Karpas-422 (cell line): ENCODE measurements around the gene CHST1. TPM values are rescaled to one million over a fixed set of nuclear protein-coding genes. Genes with fewer than 3 reads are reported as not detected.

Experiments used
- DNase-seq: peaks from one replicate; pipeline ENCODE4 v3.0.0-alpha.2; 2015
- H2AFZ ChIP-seq: fragments of 200-600 bp; sonication (generic); 2 replicates; pipeline ENCODE4 v1.6.1; 2014; ENCODE audit warnings: antibody characterized with exemption, low read length, mixed read lengths
- H3K27ac ChIP-seq: fragments of 200-600 bp; sonication (generic); 2 replicates; pipeline ENCODE4 v1.5.1; 2014; ENCODE audit warnings: mild to moderate bottlenecking, low read length, moderate library complexity
- H3K27me3 ChIP-seq: fragments of 200-600 bp; sonication (generic); 2 replicates; pipeline ENCODE4 v1.6.1; 2014; ENCODE audit warnings: low read length, mixed read lengths
- H3K36me3 ChIP-seq: fragments of 200-600 bp; sonication (generic); 2 replicates; pipeline ENCODE4 v1.6.1; 2014; ENCODE audit warnings: low read length, mixed read lengths; ENCODE audit not compliant: insufficient read depth
- H3K4me1 ChIP-seq: fragments of 200-600 bp; sonication (generic); 2 replicates; pipeline ENCODE4 v1.6.1; 2014; ENCODE audit warnings: mild to moderate bottlenecking, low read length, mixed read lengths
- H3K4me2 ChIP-seq: fragments of 200-600 bp; sonication (generic); 2 replicates; pipeline ENCODE4 v1.6.1; 2014; ENCODE audit warnings: low read length, low read depth, mild to moderate bottlenecking; ENCODE audit not compliant: poor library complexity, severe bottlenecking
- H3K4me3 ChIP-seq: fragments of 200-600 bp; sonication (generic); 2 replicates; pipeline ENCODE4 v1.5.1; 2014; ENCODE audit warnings: mild to moderate bottlenecking, antibody characterized with exemption, low read length, mixed read lengths
- H3K79me2 ChIP-seq: fragments of 200-600 bp; sonication (generic); 2 replicates; pipeline ENCODE4 v1.6.1; 2014; ENCODE audit warnings: mild to moderate bottlenecking, low read length, mixed read lengths
- H3K9ac ChIP-seq: fragments of 200-600 bp; sonication (generic); 2 replicates; pipeline ENCODE4 v1.6.0; 2014; ENCODE audit warnings: low read length
- H3K9me2 ChIP-seq: fragments of 200-600 bp; sonication (generic), shearing (Covaris generic); replicated peaks from 2 replicates; pipeline ENCODE4 v1.6.0; 2014; ENCODE audit warnings: mild to moderate bottlenecking, low read length, moderate library complexity; ENCODE audit not compliant: insufficient read depth
- H3K9me3 ChIP-seq: fragments of 300-700, 200-600 bp; sonication (generic); 2 replicates; pipeline ENCODE4 v1.6.1; 2014; ENCODE audit warnings: low read length, mixed read lengths
- H4K20me1 ChIP-seq: fragments of 200-600 bp; sonication (generic); 2 replicates; pipeline ENCODE4 v1.6.1; 2014; ENCODE audit warnings: mild to moderate bottlenecking, antibody characterized with exemption, low read length, low read depth; ENCODE audit not compliant: insufficient read depth
- small RNA-seq: library from RNA; depleted of rRNA; stranded (forward); fragments of <200 nt; gene quantifications from one replicate; pipeline ENCODE3, GENCODE V24; 2014
- total RNA-seq: library from RNA; depleted of rRNA; stranded (reverse); fragments of >200 nt; shearing (Covaris generic); gene quantifications from 2 replicates; pipeline ENCODE4 v1.2.3, GENCODE V29; 2014; ENCODE audit warnings: low replicate concordance; rRNA removed

Gene CHST1
- total RNA-seq, 1 experiment from 2014 or later: not detected

DNA sequence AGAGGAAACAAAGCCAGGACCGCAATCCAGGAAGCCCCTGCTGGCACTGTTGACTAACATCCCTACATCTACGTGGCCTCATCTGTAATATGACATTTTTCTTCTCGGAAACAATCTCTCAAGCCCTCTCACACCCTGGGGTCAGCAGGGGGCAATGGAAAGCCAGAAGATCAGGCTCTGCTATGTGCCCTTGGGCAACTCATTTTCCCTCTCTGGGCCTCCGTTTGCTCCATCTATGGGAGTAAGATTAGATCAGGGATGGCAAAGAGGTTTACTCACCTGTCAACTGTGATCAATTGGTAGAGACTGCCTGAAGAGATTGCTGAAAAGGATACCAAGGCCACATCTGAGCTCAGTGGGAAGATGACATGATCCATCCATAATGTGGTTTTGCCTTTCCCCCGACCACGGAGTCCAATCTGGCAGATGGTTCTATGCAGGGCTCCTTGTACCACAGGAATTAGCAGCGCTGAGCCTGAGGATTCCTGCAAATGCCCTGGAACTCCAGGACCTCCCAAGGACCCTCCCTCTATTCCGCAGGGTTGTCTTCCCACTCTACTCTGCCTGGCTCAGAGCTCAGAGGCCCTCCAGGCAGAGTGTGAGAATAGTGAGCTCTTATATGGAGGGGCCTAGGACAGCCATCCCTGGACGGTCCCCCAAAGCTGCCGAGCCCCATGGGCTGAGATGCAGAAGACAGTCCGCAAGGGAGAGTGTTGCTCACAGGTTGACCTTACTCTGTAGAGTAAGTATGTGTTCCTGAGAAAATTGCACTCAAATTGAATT lies 66.1 kb downstream of the CHST1 start:
- H3K36me3 ChIP-seq: no peaks in the 10 kb centered on the region
- no peaks in the 10 kb centered on the region for H3K9me2 ChIP-seq
- H2AFZ ChIP-seq: no peak overlapping the region
- no peak overlapping the region for H3K27ac ChIP-seq
- no peaks in the 10 kb centered on the region for H3K9me3 ChIP-seq
- H3K4me3 ChIP-seq: no peak overlapping the region
- H3K9ac ChIP-seq: no peak overlapping the region
- H4K20me1 ChIP-seq: no peaks in the 10 kb centered on the region
- no peaks in the 10 kb centered on the region for H3K4me1 ChIP-seq
- no peak for DNase-seq
- H3K4me2 ChIP-seq: no peak overlapping the region
- no peaks in the 10 kb centered on the region for H3K27me3 ChIP-seq
- no peaks in the 10 kb centered on the region for H3K79me2 ChIP-seq

Small RNA genes within 50 kb of the gene (small RNA-seq; reads per million reads assigned to genes)
- gene MIR7154: not detected

Other genes starting within 250 kb of the CHST1 start
- gene SLC35C1, start 139.5 kb upstream of the CHST1 start, total RNA-seq: 4.5 and 4.8 TPM in 2 replicates
- gene CRY2, start 181.9 kb upstream of the CHST1 start, total RNA-seq: 12.5 and 16.1 TPM in 2 replicates
- gene MAPK8IP1, start 220.0 kb upstream of the CHST1 start, total RNA-seq: 0.83 TPM in 1 of 2 replicates, not detected in the other
- gene FREY1, start 241.6 kb upstream of the CHST1 start, total RNA-seq: 2.3 and 3.9 TPM in 2 replicates